GM12878 (cell line): ENCODE results near the gene BCAS3. TPM values are rescaled to one million over a fixed set of nuclear protein-coding genes. Genes with fewer than 3 reads are reported as not detected.

Experiments used
- ATAC-seq: fragments of 200-7000 bp; cut with Tn5 transposase; 3 replicates; pipeline ENCODE4 v1.9.1; 2020; ENCODE audit warnings: mild to moderate bottlenecking, moderate library complexity
- BruUV-seq: library from RNA; stranded (reverse); fragments of 400-500 nt; replicated peaks from 2 replicates; lab custom pipeline; 2021; lab: Mats Ljungman, UMichigan
- CTCF ChIA-PET: fragments of 300-600 bp; sonication (Branson Sonifier 250); formaldehyde crosslinking; extraction: SDS; loops from one replicate; lab custom pipeline; 2021; ENCODE audit warnings: inconsistent platforms; lab: Yijun Ruan, JAX
- POLR2A ChIA-PET: fragments of 350-600 bp; formaldehyde crosslinking; extraction: SDS; loops from one replicate; lab custom pipeline; 2021; ENCODE audit warnings: inconsistent platforms; lab: Charles Lee
- RAD21 ChIA-PET: fragments of 300-600 bp; sonication (Branson Sonifier 250); formaldehyde crosslinking; loops from one replicate; lab custom pipeline; 2023; ENCODE audit warnings: antibody characterized with exemption; ENCODE audit not compliant: unreplicated experiment; lab: Charles Lee
- SMC1A ChIA-PET: fragments of 300-600 bp; sonication (Branson Sonifier 250); formaldehyde crosslinking; loops from one replicate; lab custom pipeline; 2023; ENCODE audit not compliant: unreplicated experiment, uncharacterized antibody; lab: Charles Lee
- DNase-seq: peaks from one replicate; pipeline ENCODE4 v3.0.0-alpha.2; 2011; ENCODE audit warnings: low read depth, low spot score
- FAIRE-seq: peaks from 3 replicates; lab custom pipeline; 2011; peaks lifted over from hg19 to GRCh38; lab: Jason Lieb, UNC
- H2AFZ ChIP-seq: 2 replicates; pipeline ENCODE4 v1.6.0; 2011; ENCODE audit warnings: low read depth, low read length, control low read depth; ENCODE audit not compliant: control insufficient read depth
- H3K27ac ChIP-seq: 2 replicates; pipeline ENCODE4 v1.5.1; 2011; ENCODE audit warnings: control low read depth; ENCODE audit not compliant: control insufficient read depth, insufficient read depth
- H3K27me3 ChIP-seq, 2 experiments: replicated peaks in 1 of 2; 2 replicates each; pipeline versions ENCODE4 v1.6.0 to v1.6.1; 2011; ENCODE audit warnings: low read length in 1 of 2; ENCODE audit not compliant: control insufficient read depth in 2 of 2, insufficient read depth in 2 of 2
- H3K36me3 ChIP-seq, 2 experiments: 2 replicates each; pipeline ENCODE4 v1.5.1; 2011; ENCODE audit warnings: low read length in 1 of 2; ENCODE audit not compliant: control insufficient read depth in 2 of 2, insufficient read depth in 2 of 2
- H3K4me1 ChIP-seq: 2 replicates; pipeline ENCODE4 v1.6.1; 2011; ENCODE audit warnings: mild to moderate bottlenecking, low read length, moderate library complexity, mixed read lengths; ENCODE audit not compliant: control insufficient read depth, insufficient read depth
- H3K4me2 ChIP-seq: 2 replicates; pipeline ENCODE4 v1.6.0; 2011; ENCODE audit warnings: control low read depth; ENCODE audit not compliant: control insufficient read depth, insufficient read depth
- H3K4me3 ChIP-seq: fragments of 200-600 bp; sonication (generic); 2 replicates; pipeline ENCODE4 v1.5.1; 2016
- H3K79me2 ChIP-seq: 2 replicates; pipeline ENCODE4 v1.6.0; 2011; ENCODE audit warnings: low read length; ENCODE audit not compliant: control insufficient read depth, insufficient read depth
- H3K9ac ChIP-seq: 2 replicates; pipeline ENCODE4 v1.8.0; 2011; ENCODE audit warnings: low read length, control low read depth, mixed read lengths; ENCODE audit not compliant: control insufficient read depth, insufficient read depth
- H3K9me3 ChIP-seq: replicated peaks from 3 replicates; pipeline ENCODE4 v1.5.1; 2011; ENCODE audit warnings: mild to moderate bottlenecking, low read length; ENCODE audit not compliant: control insufficient read depth, insufficient read depth
- H4K20me1 ChIP-seq: 2 replicates; pipeline ENCODE4 v1.6.0; 2011; ENCODE audit not compliant: control insufficient read depth, insufficient read depth
- ASH2L ChIP-seq: fragments of 300-600, 200-600 bp; sonication (generic); IDR thresholded peaks from 2 replicates; pipeline ENCODE4 v1.6.1; 2017; ENCODE audit warnings: low read depth, mild to moderate bottlenecking, borderline replicate concordance
- CBX5 ChIP-seq: sonication (generic); IDR thresholded peaks from 2 replicates; pipeline ENCODE4 v1.6.1; 2016; ENCODE audit warnings: low read depth, moderate library complexity, mild to moderate bottlenecking, inconsistent platforms
- HCFC1 ChIP-seq: fragments of 150-350 bp; IDR thresholded peaks from 2 replicates; pipeline ENCODE4 v1.6.1; 2014; ENCODE audit warnings: low read length
- POLR2AphosphoS5 ChIP-seq: IDR thresholded peaks from 2 replicates; pipeline ENCODE4 v1.6.1; 2011; ENCODE audit warnings: mild to moderate bottlenecking, low read length, inconsistent platforms
- WGBS: methylation state at CpG from one replicate; pipeline ENCODE4 v1.1.6; 2016; ENCODE audit warnings: low lambda C conversion rate; ENCODE audit not compliant: insufficient replicate concordance, insufficient coverage; ENCODE audit errors: missing lambda C conversion rate; 5-methylcytosine and 5-hydroxymethylcytosine counted together
- in situ Hi-C: fragments of 300-500 bp; cut with MboI; formaldehyde crosslinking; loops from 9 replicates; pipeline ENCODE4 v1.14.3; 2018; ENCODE audit warnings: mixed read lengths
- intact Hi-C: fragments of 100-400 bp; cut with micrococcal nuclease; formaldehyde crosslinking; loops from one replicate; pipeline ENCODE4 v1.14.2; 2022; ENCODE audit not compliant: unreplicated experiment
- polyA plus RNA-seq, 11 experiments: library from polyadenylated mRNA; depleted of rRNA in 4 of 11; unstranded in 6 of 11; stranded (reverse) in 5 of 11; fragments of >200 nt; fragmentation: Nextera tagmentation in 4 of 11; fragmentation: Illumina TruSeq in 1 of 11; extraction: Ambion mirVana in 4 of 11; extraction: Trizol in 1 of 11; gene quantifications; 1 replicate in 1 of 11; 2 replicates in 10 of 11; pipeline versions ENCODE4 v1.2.1 to v1.2.3, GENCODE V29; 2011 to 2016; ENCODE audit warnings: inconsistent platforms in 2 of 11, missing spikeins in 2 of 11, low read depth in 1 of 11
- total RNA-seq, 4 experiments: library from RNA; depleted of rRNA in 3 of 4; stranded (reverse); fragments of >200 nt in 3 of 4; fragmentation: Illumina TruSeq in 1 of 4; extraction: Trizol in 1 of 4; gene quantifications; 2 replicates each; pipeline versions ENCODE4 v1.2.1 to v1.2.3, GENCODE V29; 2013 to 2021
- TF ChIP-seq, protein P1 (sequence below): fragments of 450-650 bp; IDR thresholded peaks from 2 replicates; pipeline ENCODE4 v1.6.1; 2018; ENCODE audit warnings: borderline replicate concordance, mild to moderate bottlenecking; ENCODE audit not compliant: partially characterized antibody

The BCAS3 gene
- total and polyA plus RNA-seq, 10 of the 15 experiments (the other 5 are each of a cell fraction or from before 2014, with no cell fraction given), result 2.1 to 11.0 (median 6.6) TPM

DNA sequence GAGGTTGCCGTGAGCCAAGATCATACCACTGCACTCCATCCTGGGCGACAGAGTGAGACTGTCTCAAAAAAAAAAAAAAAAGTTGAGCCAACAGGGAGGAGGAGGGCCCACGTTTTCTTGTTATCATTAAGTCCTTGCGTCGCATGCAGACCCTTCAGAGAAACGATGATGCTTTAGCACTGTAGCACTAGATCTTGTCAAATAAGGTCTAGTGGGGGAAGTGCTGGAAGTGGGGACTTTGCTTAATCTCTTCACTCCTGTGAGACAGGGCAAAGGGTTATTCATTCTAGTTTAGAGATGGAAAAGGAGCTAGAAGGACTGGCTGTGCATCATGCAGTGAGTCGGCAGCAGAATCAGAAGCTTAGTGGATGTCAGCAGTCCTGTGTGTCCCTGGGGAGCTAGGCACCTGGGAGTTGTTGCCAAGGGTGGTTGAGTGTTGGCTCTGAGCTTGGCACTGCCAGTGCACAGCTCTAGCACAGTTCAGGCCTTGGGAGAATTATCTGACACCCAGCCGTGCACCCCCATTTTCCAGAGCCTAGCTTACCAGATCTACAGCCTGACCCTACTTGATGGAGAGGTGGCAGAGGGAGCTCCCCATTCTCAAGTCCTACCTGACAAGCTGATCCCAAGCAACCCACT, 688.5 kb downstream of the BCAS3 start (continued):
- TF ChIP-seq HCFC1 (no peak), CBX5 (no peak), POLR2AphosphoS5 (no peak)
- TF ChIP-seq, protein P1, sequence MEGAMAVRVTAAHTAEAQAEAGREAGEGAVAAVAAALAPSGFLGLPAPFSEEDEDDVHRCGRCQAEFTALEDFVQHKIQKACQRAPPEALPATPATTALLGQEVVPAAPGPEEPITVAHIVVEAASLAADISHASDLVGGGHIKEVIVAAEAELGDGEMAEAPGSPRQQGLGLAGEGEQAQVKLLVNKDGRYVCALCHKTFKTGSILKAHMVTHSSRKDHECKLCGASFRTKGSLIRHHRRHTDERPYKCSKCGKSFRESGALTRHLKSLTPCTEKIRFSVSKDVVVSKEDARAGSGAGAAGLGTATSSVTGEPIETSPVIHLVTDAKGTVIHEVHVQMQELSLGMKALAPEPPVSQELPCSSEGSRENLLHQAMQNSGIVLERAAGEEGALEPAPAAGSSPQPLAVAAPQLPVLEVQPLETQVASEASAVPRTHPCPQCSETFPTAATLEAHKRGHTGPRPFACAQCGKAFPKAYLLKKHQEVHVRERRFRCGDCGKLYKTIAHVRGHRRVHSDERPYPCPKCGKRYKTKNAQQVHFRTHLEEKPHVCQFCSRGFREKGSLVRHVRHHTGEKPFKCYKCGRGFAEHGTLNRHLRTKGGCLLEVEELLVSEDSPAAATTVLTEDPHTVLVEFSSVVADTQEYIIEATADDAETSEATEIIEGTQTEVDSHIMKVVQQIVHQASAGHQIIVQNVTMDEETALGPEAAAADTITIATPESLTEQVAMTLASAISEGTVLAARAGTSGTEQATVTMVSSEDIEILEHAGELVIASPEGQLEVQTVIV, result no peak

DNA sequence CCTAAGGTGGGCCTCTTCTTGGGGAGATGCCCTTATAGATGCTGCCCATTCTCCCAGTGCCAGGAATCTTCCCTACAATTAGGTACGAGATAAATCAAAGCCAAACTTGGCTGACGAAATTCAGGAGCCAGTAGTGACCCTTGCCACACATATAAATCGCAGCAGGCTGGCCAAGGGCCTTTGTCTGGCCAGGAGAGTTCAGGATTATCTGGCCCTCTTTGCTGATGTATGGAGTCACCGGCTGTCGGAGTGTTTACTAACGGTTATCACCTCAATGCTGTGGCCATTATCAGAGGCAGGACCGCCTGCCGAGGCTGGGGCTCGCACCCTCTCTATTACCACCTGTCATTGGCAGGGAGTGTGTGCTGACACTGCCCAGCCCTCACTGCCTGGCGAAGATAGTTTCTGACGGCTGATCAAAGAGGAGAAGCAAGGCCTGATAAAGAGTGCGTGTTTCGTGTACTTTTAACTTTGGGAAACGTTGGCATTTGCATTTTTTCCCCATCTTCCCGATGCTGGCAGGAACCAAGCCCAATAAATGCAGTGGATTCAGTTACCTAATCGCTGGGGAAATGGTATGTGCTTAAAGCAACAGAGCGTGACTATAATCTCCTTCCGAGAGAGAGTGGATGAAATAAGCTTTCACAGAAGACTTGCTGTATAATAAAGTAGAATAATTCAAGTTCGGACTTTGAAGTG, 689.2 kb downstream of the BCAS3 start:
- CTCF ChIA-PET, result interaction anchor here (0.7 to 0.9 kb wide), 2 partner anchors 23 to 677 kb away, joined by 3 to 4 read pairs; no protein-coding TSS in a partner anchor
- no peak for FAIRE-seq

More for the DNA sequence above, 689.2 kb downstream of the BCAS3 start:
- WGBS, result 31% methylated on average over 19 of the region's 19 CpGs
- no peak overlapping the region for H2AFZ ChIP-seq
- H3K4me3 ChIP-seq, result no peak overlapping the region
- in situ Hi-C loops, result no loop called here
- H4K20me1 ChIP-seq, result no peaks in the 10 kb centered on the region
- no peaks in the 10 kb centered on the region for H3K9me3 ChIP-seq
- H3K27ac ChIP-seq, result no peak overlapping the region
- DNase-seq (no peak), ATAC-seq (no peak)
- no peak for TF ChIP-seq ASH2L
- H3K36me3 ChIP-seq, result no peaks in the 10 kb centered on the region
- H3K4me1 ChIP-seq, result no peaks in the 10 kb centered on the region
- intact Hi-C loops, result loop anchor here (10.0 kb wide), 1 partner anchor 642 kb away; no protein-coding TSS in a partner anchor
- no peaks in the 10 kb centered on the region for H3K27me3 ChIP-seq
- ChIA-PET POLR2A (no interaction called here), RAD21 (no interaction called here), SMC1A (no interaction called here)
- no peak overlapping the region for H3K4me2 ChIP-seq
- no peaks in the 10 kb centered on the region for H3K79me2 ChIP-seq
- no peak overlapping the region for H3K9ac ChIP-seq
- BruUV-seq, result no TSS peak
